BJ (cell line): ENCODE measurements around the gene ATF5. TPM values are rescaled to one million over a fixed set of nuclear protein-coding genes. Genes with fewer than 3 reads are reported as not detected.

Experiments
- CTCF ChIA-PET: fragments of 350-600 bp; formaldehyde crosslinking; extraction: SDS; loops from one replicate; lab custom pipeline; 2021; ENCODE audit warnings: antibody characterized with exemption, inconsistent platforms; lab: Yijun Ruan, JAX
- POLR2A ChIA-PET: fragments of 300-600 bp; sonication (Branson Sonifier 250); formaldehyde crosslinking; extraction: SDS; loops from one replicate; lab custom pipeline; 2021; ENCODE audit warnings: antibody characterized with exemption; lab: Charles Lee
- DNase-seq: peaks from one replicate; pipeline ENCODE4 v3.0.0-alpha.2; 2011; ENCODE audit warnings: low read depth
- H3K27me3 ChIP-seq: 2 replicates; pipeline ENCODE4 v1.6.0; 2011; ENCODE audit warnings: low read length; ENCODE audit not compliant: control insufficient read depth, insufficient read depth
- H3K36me3 ChIP-seq: 2 replicates; pipeline ENCODE4 v1.5.1; 2011; ENCODE audit warnings: low read length; ENCODE audit not compliant: control insufficient read depth, insufficient read depth
- H3K4me3 ChIP-seq: 2 replicates; pipeline ENCODE4 v1.5.1; 2011; ENCODE audit warnings: low read depth, mild to moderate bottlenecking, control low read depth, low read length
- CTCF ChIP-seq: IDR thresholded peaks from 2 replicates; pipeline ENCODE4 v1.5.1; 2011; ENCODE audit warnings: low read depth, mild to moderate bottlenecking, control low read depth, inconsistent platforms, low read length, moderate library complexity; ENCODE audit not compliant: insufficient read depth
- polyA plus RNA-seq: library from polyadenylated mRNA; depleted of rRNA; stranded (reverse); fragments of >200 nt; gene quantifications from 2 replicates; pipeline ENCODE4 v1.2.3, GENCODE V29; 2011; rRNA removed

The ATF5 gene
- polyA plus RNA-seq, 1 experiment = 7.9 TPM

GRCh38 chr19:49977076-49977475, 48.1 kb downstream of the ATF5 start:
- POLR2A ChIA-PET = no interaction called here
- H3K27me3 ChIP-seq = no peaks in the 10 kb centered on the region
- CTCF ChIA-PET = interaction anchor here (1.6 kb wide), 1 partner anchor 39 kb away, joined by 5 read pairs; no protein-coding TSS in a partner anchor
- DNase-seq = no peak
- H3K36me3 ChIP-seq = peaks cover 11% of the 10 kb centered on the region
- no peak overlapping the region for H3K4me3 ChIP-seq
- TF ChIP-seq CTCF = no peak

- POLR2A ChIA-PET = no interaction called here
- Histone ChIP-seq H3K36me3 (peaks cover 11% of the 10 kb centered on the region), H3K27me3 (no peaks in the 10 kb centered on the region), H3K4me3 (no peak overlapping the region)
- CTCF ChIA-PET = no interaction called here
- DNase-seq = no peak
- TF ChIP-seq CTCF = no peak
Observed at GRCh38 chr19:49977881-49978280, 48.9 kb downstream of the ATF5 start.

- ChIA-PET POLR2A (no interaction called here), CTCF (interaction anchor here (0.6 kb wide), 1 partner anchor 24 kb away, joined by 3 read pairs; no protein-coding TSS in a partner anchor)
- Histone ChIP-seq H3K36me3 (peaks cover 11% of the 10 kb centered on the region), H3K4me3 (no peak overlapping the region), H3K27me3 (no peaks in the 10 kb centered on the region)
- DNase-seq = no peak
- no peak for TF ChIP-seq CTCF
Observed at GRCh38 chr19:49978324-49978723, 49.3 kb downstream of the ATF5 start.

GRCh38 chr19:49981603-49982593, 52.9 kb downstream of the ATF5 start:
- DNase-seq = no peak
- ChIA-PET CTCF (interaction anchor here (1.0 kb wide), 2 partner anchors 11 to 14 kb away, joined by 3 to 4 read pairs; no protein-coding TSS in a partner anchor), POLR2A (no interaction called here)
- Histone ChIP-seq H3K4me3 (no peak overlapping the region), H3K27me3 (no peaks in the 10 kb centered on the region), H3K36me3 (peaks cover 18% of the 10 kb centered on the region)
- TF ChIP-seq CTCF = no peak

Other genes starting within 250 kb of the ATF5 start
- 0.39 TPM in 2 replicates for gene ADM5, start 239.6 kb upstream of the ATF5 start, polyA plus RNA-seq
- 26.0 and 45.9 TPM in 2 replicates for gene CPT1C, start 238.1 kb upstream of the ATF5 start, polyA plus RNA-seq
- gene TSKS, start 165.9 kb upstream of the ATF5 start, polyA plus RNA-seq = 0.11 and 0.15 TPM in 2 replicates
- 82.1 and 153 TPM in 2 replicates for gene AP2A1, start 162.2 kb upstream of the ATF5 start, polyA plus RNA-seq
- gene FUZ, start 115.9 kb upstream of the ATF5 start, polyA plus RNA-seq = 8.3 and 14.3 TPM in 2 replicates
- 12.3 and 27.7 TPM in 2 replicates for gene MED25, start 110.9 kb upstream of the ATF5 start, polyA plus RNA-seq
- 30.7 and 67.6 TPM in 2 replicates for gene PTOV1, start 78.0 kb upstream of the ATF5 start, polyA plus RNA-seq
- gene PNKP, start 61.6 kb upstream of the ATF5 start, polyA plus RNA-seq = 14.6 and 28.9 TPM in 2 replicates
- 40.5 and 42.0 TPM in 2 replicates for gene AKT1S1, start 51.9 kb upstream of the ATF5 start, polyA plus RNA-seq
- gene TBC1D17, start 51.5 kb upstream of the ATF5 start, polyA plus RNA-seq = 17.6 and 26.7 TPM in 2 replicates
- gene IL4I1, start 32.3 kb upstream of the ATF5 start, polyA plus RNA-seq = 0.12 and 0.32 TPM in 2 replicates
- gene NUP62, start 299 bp downstream of the ATF5 start, polyA plus RNA-seq = 11.9 and 15.1 TPM in 2 replicates
- not detected in 2 replicates for gene SIGLEC11, start 32.0 kb downstream of the ATF5 start, polyA plus RNA-seq
- gene VRK3, start 96.2 kb downstream of the ATF5 start, polyA plus RNA-seq = 29.5 and 34.1 TPM in 2 replicates
- 6.4 and 7.5 TPM in 2 replicates for gene ZNF473, start 96.8 kb downstream of the ATF5 start, polyA plus RNA-seq
- not detected in 2 replicates for gene IZUMO2, start 234.1 kb downstream of the ATF5 start, polyA plus RNA-seq